ENCODE data around the gene SETX. TPM values are rescaled to one million over a fixed set of nuclear protein-coding genes. Genes with fewer than 3 reads are reported as not detected.

SETX gene
- polyA plus RNA-seq, 1 experiment, result 31.5 TPM

DNA sequence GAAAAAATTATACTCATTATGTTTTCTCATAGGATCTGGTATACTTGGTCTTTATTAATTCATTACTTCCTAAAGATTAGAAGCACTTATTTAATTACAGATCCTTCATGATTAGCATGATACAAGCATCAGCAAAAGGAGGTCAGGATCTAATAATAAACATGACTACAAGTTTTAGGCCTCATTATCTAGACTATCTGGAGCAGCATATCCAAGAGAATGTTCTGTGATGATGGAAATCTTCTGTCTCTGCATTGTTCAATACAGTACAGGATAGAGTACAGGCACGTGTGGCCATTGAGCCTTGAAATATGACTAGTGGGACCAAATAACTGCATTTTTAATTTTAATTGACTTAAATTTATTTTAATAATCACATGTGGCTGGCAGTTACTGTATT is 21.2 kb downstream of the SETX start:
- no peak for DNase-seq (ENCODE audit: low read depth, low spot score)
- Histone ChIP-seq H3K9me3 (ENCODE audit: control insufficient read depth, insufficient read depth, low read length) (no peaks in the 10 kb centered on the region), H3K27ac (ENCODE audit: low read depth, low read length) (no peak overlapping the region), H3K4me3 (ENCODE audit: low read depth, low read length) (no peak overlapping the region), H3K27me3 (ENCODE audit: control insufficient read depth, insufficient read depth, low read length) (no peaks in the 10 kb centered on the region)
- TF ChIP-seq, protein P1, sequence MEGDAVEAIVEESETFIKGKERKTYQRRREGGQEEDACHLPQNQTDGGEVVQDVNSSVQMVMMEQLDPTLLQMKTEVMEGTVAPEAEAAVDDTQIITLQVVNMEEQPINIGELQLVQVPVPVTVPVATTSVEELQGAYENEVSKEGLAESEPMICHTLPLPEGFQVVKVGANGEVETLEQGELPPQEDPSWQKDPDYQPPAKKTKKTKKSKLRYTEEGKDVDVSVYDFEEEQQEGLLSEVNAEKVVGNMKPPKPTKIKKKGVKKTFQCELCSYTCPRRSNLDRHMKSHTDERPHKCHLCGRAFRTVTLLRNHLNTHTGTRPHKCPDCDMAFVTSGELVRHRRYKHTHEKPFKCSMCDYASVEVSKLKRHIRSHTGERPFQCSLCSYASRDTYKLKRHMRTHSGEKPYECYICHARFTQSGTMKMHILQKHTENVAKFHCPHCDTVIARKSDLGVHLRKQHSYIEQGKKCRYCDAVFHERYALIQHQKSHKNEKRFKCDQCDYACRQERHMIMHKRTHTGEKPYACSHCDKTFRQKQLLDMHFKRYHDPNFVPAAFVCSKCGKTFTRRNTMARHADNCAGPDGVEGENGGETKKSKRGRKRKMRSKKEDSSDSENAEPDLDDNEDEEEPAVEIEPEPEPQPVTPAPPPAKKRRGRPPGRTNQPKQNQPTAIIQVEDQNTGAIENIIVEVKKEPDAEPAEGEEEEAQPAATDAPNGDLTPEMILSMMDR (IDR thresholded peaks at IDR 0.05; ENCODE audit: low read depth, low read length), result no peak
- POLR2A ChIA-PET, result no interaction called here
- CTCF ChIA-PET, result no interaction called here

DNA sequence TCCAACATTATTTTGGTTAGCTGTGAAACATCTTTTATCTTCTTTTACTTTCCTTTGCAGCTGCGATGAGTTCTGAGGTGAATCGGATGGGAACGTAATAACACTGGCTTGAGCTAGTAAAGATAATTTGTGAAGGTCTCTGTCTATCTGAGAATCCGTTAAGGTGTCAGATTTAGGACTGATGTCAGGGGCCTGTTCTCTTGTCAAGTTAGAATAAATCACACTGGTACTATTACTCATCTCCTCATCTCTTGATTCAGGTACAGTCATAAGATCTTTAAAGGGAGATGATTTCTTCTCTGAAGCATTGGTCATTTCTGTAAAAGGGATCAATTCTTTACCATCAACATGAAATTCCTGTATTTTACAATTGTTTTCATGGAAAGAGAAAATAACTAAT is 26.2 kb downstream of the SETX start:
- POLR2A ChIA-PET, result no interaction called here
- CTCF ChIA-PET, result interaction anchor here (1.1 kb wide), 1 partner anchor 60 kb away, joined by 4 read pairs; no protein-coding TSS in a partner anchor

DNA sequence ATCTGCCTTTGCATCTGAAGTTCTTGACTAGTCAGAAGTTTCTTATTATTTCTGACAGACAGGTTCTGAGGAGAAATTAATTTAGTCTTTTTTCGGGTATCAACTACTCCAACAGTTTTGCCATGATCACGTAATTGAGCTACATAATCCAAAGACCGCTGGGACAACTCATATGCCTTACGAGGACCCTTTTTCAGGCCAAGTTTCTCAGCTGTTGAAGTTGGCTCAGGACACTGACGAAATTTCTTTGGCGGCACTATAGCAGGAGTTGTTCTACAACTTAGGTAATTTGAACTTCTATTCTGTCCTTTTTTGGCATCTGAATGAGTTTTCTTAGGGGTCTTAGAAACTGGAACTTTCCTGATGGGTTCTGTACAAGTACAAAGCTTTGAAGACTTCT is 27.2 kb downstream of the SETX start:
- ChIA-PET CTCF (interaction anchor here (1.1 kb wide), 1 partner anchor 59 kb away, joined by 4 read pairs; no protein-coding TSS in a partner anchor), POLR2A (no interaction called here)
- H3K27ac ChIP-seq (ENCODE audit: low read depth, low read length), result no peak overlapping the region
- TF ChIP-seq, protein P1 (IDR thresholded peaks at IDR 0.05; ENCODE audit: low read depth, low read length), result no peak
- no peaks in the 10 kb centered on the region for H3K27me3 ChIP-seq (ENCODE audit: control insufficient read depth, insufficient read depth, low read length)
- no peaks in the 10 kb centered on the region for H3K9me3 ChIP-seq (ENCODE audit: control insufficient read depth, insufficient read depth, low read length)
- no peak for DNase-seq (ENCODE audit: low read depth, low spot score)
- H3K4me3 ChIP-seq (ENCODE audit: low read depth, low read length), result no peak overlapping the region

More for the DNA sequence above, 26.2 kb downstream of the SETX start:
- H3K27me3 ChIP-seq (ENCODE audit: control insufficient read depth, insufficient read depth, low read length), result no peaks in the 10 kb centered on the region
- TF ChIP-seq, protein P1 (IDR thresholded peaks at IDR 0.05; ENCODE audit: low read depth, low read length), result no peak
- no peak overlapping the region for H3K4me3 ChIP-seq (ENCODE audit: low read depth, low read length)
- no peaks in the 10 kb centered on the region for H3K9me3 ChIP-seq (ENCODE audit: control insufficient read depth, insufficient read depth, low read length)
- no peak overlapping the region for H3K27ac ChIP-seq (ENCODE audit: low read depth, low read length)
- DNase-seq (ENCODE audit: low read depth, low spot score), result no peak

DNA sequence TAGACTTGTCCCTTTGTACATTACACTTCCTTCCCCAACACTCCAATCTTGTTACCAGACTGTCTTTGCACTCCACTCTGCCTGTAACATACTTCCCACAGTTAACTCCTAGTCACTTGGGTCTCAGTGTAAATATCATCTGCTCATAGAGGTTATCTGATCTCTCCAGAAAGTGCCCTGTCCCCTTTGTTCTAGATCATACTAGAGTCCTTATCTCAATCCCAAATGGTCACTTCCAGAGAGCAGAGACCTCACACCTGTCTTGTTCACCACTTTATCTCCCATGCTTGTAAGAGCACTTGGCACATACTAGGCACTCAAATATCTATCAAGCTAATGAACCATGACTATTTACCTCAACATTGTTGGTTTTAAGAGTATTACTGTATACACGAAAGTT is 30.4 kb downstream of the SETX start:
- Histone ChIP-seq H3K27me3 (ENCODE audit: control insufficient read depth, insufficient read depth, low read length) (no peaks in the 10 kb centered on the region), H3K4me3 (ENCODE audit: low read depth, low read length) (no peak overlapping the region), H3K9me3 (ENCODE audit: control insufficient read depth, insufficient read depth, low read length) (no peaks in the 10 kb centered on the region), H3K27ac (ENCODE audit: low read depth, low read length) (no peak overlapping the region)
- TF ChIP-seq, protein P1 (IDR thresholded peaks at IDR 0.05; ENCODE audit: low read depth, low read length), result no peak
- ChIA-PET POLR2A (no interaction called here), CTCF (no interaction called here)
- no peak for DNase-seq (ENCODE audit: low read depth, low spot score)

DNA sequence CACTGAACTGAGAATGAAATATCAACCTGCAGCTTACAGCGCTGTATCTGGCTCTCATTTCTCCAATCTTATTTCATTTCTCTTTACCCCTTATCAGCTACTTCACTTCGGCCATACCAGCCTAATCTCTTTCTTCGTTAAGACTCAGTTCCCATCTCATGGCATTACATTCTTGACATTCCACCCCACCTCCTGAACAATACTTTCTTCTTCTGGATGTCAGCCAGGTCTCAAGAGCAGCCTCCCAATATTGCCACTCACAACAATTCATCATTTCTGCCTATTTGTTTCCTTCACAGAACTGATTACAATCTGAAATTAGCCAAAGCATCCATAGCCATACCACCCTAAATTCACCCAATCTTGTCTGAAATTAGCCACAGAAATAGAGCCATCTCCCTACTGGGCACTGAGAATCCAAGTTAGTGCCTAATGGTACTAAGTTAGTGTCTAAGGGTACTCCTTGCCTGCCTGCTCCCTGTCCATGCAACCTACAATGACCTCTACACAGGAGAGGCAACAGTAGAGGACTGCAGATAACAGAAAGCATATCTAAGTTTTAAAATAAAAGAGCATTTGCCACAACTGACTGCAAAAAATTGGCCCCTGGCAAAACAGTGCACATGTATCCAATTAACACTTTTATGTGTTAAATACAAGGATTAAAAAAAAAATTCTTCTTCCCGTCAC is 35.2 kb downstream of the SETX start:
- no peaks in the 10 kb centered on the region for H3K27me3 ChIP-seq (ENCODE audit: control insufficient read depth, insufficient read depth, low read length)
- CTCF ChIA-PET, result no interaction called here
- no peak overlapping the region for H3K27ac ChIP-seq (ENCODE audit: low read depth, low read length)
- no peaks in the 10 kb centered on the region for H3K9me3 ChIP-seq (ENCODE audit: control insufficient read depth, insufficient read depth, low read length)
- POLR2A ChIA-PET, result no interaction called here
- H3K4me3 ChIP-seq (ENCODE audit: low read depth, low read length), result no peak overlapping the region
- no peak for DNase-seq (ENCODE audit: low read depth, low spot score)
- TF ChIP-seq, protein P1 (IDR thresholded peaks at IDR 0.05; ENCODE audit: low read depth, low read length), result no peak

All from AG04450 (cell line).